Adipocyte (in vitro differentiated cells): ENCODE data around the gene PSMB9.

ENCODE experiments used
- DNase-seq: peaks from one replicate; pipeline ENCODE4 v3.0.0-alpha.2; 2015; ENCODE audit warnings: low read depth
- H3K27me3 ChIP-seq: replicated peaks from 2 replicates; pipeline ENCODE4 v1.7.0; 2013; ENCODE audit warnings: mild to moderate bottlenecking, low read length, moderate library complexity; ENCODE audit not compliant: control insufficient read depth, insufficient read depth
- H3K36me3 ChIP-seq: 2 replicates; pipeline ENCODE4 v1.7.0; 2013; ENCODE audit warnings: low read length, mild to moderate bottlenecking, moderate library complexity; ENCODE audit not compliant: control insufficient read depth, insufficient read depth, severe bottlenecking
- H3K4me1 ChIP-seq: 2 replicates; pipeline ENCODE4 v1.7.0; 2013; ENCODE audit warnings: mild to moderate bottlenecking, low read length, moderate library complexity; ENCODE audit not compliant: control insufficient read depth, insufficient read depth
- H3K4me3 ChIP-seq: 2 replicates; pipeline ENCODE4 v1.7.0; 2013; ENCODE audit warnings: mild to moderate bottlenecking, low read length, moderate library complexity
- H3K9ac ChIP-seq: 2 replicates; pipeline ENCODE4 v1.7.0; 2013; ENCODE audit warnings: mild to moderate bottlenecking, low read length, moderate library complexity
- H3K9me3 ChIP-seq: 2 replicates; pipeline ENCODE4 v1.7.0; 2013; ENCODE audit warnings: mild to moderate bottlenecking, low read length, moderate library complexity; ENCODE audit not compliant: control insufficient read depth

PSMB9 gene

DNA sequence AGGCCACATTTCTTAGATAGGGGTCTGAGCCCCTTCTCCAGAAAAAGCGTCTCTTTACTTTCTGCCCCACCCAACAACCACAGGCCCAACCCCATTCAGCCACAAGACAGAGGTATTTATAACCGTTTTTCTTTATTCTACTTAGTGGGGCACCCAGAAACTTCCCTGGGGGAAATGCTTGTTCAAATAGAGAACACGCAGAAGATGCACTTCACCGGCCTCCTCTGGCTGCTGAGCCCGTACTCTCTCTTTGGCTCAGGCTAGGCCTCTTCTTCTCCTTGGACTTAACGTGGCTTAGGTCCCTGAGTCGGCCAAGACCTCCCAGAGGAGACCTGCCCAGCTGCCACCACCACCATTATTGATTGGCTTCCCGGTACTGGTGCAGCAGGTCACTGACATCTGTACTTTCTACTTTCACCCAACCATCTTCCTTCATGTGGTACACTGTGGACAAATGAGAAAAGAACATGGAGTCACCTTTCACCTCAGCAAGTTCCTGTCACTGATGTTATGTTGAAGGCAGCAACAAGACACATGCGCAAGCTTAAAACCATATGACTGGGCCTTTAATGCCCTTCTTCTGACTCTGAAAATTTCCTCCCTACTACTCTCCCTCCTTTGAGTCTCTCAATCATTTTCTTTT lies 13.3 kb upstream of the PSMB9 start:
- no peaks in the 10 kb centered on the region for H3K9me3 ChIP-seq

GRCh38 chr6:32842021-32842650 lies 11.9 kb upstream of the PSMB9 start:
- Histone ChIP-seq H3K27me3 (no peaks in the 10 kb centered on the region), H3K36me3 (peaks cover 24% of the 10 kb centered on the region), H3K9me3 (no peaks in the 10 kb centered on the region), H3K4me3 (no peak overlapping the region), H3K9ac (no peak overlapping the region), H3K4me1 (peaks cover 12% of the 10 kb centered on the region)
- no peak for DNase-seq

More for the DNA sequence above, 13.3 kb upstream of the PSMB9 start:
- peaks cover 12% of the 10 kb centered on the region for H3K4me1 ChIP-seq
- H3K27me3 ChIP-seq = no peaks in the 10 kb centered on the region
- no peak overlapping the region for H3K9ac ChIP-seq
- H3K36me3 ChIP-seq = peaks cover 12% of the 10 kb centered on the region
- no peak for DNase-seq
- no peak overlapping the region for H3K4me3 ChIP-seq

GRCh38 chr6:32842690-32843089 lies 11.3 kb upstream of the PSMB9 start:
- no peak overlapping the region for H3K9ac ChIP-seq
- H3K4me3 ChIP-seq = peak overlapping the region; percentile 95
- H3K9me3 ChIP-seq = no peaks in the 10 kb centered on the region
- H3K27me3 ChIP-seq = no peaks in the 10 kb centered on the region
- peaks cover 8% of the 10 kb centered on the region for H3K4me1 ChIP-seq
- H3K36me3 ChIP-seq = peaks cover 30% of the 10 kb centered on the region
- DNase-seq = no peak

DNA sequence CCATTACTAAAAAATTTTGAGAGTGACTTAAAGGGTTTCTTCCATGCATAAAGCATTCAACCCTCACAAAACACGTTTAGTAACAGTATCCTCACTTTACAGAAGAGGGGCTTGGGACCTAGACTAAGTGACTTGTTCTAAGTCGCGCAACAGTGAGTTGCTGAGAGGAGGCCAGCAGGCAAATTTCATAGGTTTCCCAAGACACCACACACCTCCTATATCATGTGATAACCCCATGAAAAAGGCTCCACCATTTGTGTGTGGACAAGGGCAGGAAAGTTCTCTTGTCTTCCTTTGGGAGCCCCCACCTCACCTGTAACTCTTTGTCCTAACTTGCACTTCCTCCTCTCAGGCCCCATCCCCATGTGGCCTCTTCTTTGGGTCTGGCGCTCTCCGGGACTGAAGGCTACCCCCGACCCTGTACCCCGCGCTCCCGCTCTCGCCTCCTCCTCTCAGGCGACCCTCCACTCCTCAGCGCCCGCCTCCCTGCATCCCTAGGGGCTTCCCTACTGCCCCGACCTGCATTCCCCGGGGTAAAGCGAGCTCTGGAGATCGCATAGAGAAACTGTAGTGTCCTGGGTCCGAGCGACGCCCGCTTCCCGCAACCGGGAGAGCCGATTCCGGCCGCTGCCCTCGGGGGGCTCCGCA lies 10.5 kb upstream of the PSMB9 start:
- H3K9ac ChIP-seq = peak overlapping the region; percentile 89
- H3K27me3 ChIP-seq = no peaks in the 10 kb centered on the region
- H3K36me3 ChIP-seq = peaks cover 38% of the 10 kb centered on the region
- H3K4me1 ChIP-seq = peaks cover 5% of the 10 kb centered on the region
- no peaks in the 10 kb centered on the region for H3K9me3 ChIP-seq
- H3K4me3 ChIP-seq = peak overlapping the region; percentile 95
- peak; percentile 34 for DNase-seq

GRCh38 chr6:32843979-32844838 lies 9.8 kb upstream of the PSMB9 start, which contains the start of gene PSMB8:
PSMB8 (minus strand) TSS chr6:32844047; CDS start chr6:32843996, 51 bp downstream.
- Histone ChIP-seq H3K4me3 (peak within 1 kb of the TSS; percentile 95), H3K36me3 (peaks cover 45% of the 10 kb centered on the region), H3K27me3 (no peaks in the 10 kb centered on the region), H3K4me1 (peaks cover 5% of the 10 kb centered on the region), H3K9me3 (no peaks in the 10 kb centered on the region), H3K9ac (peak within 1 kb of the TSS; percentile 89)
- DNase-seq = peak; percentile 98

DNA sequence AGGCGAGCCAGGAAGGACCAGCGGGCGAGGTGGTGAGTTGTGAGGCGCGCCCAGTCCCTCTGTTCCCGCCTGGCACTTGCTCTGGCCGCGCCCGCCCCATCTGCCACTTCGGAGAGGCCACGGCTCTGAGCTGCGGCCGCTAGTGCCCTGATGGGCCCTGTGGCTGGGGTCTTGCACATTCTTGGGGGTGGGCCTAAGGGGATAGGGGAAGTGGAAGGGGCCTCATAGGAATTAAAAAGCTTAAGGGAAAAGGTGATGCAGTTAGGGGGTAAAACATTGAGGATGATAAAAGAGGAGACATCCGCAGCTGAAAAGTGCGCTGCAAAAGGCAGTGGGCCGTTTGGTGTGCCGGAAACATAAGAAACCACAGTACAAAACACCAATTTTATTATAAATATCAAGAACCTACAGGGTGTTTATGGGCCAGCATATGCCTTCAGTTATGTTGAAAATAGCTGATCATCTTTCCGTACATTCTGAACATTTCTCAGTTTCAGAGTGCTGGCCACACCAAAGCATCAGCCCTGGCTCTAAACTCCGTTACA lies 9.1 kb upstream of the PSMB9 start:
- Histone ChIP-seq H3K4me1 (peaks cover 5% of the 10 kb centered on the region), H3K36me3 (peaks cover 47% of the 10 kb centered on the region), H3K4me3 (peak overlapping the region; percentile 95), H3K27me3 (no peaks in the 10 kb centered on the region), H3K9ac (peak overlapping the region; percentile 89), H3K9me3 (no peaks in the 10 kb centered on the region)
- no peak for DNase-seq

DNA sequence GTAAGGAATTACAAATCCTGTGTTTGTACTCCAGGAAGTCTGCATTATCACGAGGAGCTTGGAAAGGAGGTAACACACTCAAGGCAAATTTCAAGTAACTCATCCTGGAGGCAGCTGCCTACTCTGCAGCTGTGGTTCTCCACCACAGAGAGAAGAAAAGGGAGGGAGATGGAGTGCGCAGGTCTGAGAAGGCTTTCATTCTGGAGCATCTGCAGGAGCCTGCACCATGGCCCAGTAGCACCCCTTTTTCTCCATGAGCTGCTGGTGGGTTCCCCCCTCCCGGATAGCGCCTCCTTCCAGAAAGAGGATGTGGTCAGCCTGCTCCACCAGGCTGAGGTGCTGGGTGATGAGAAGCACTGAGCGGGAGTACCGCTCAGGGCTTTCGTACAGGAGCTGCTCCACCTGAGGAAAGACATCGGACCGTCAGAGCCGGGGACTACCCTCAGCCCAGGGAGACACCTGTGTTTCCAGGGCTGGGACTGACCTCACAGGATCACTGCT lies 8.6 kb upstream of the PSMB9 start:
- H3K4me3 ChIP-seq = no peak overlapping the region
- H3K9me3 ChIP-seq = no peaks in the 10 kb centered on the region
- H3K4me1 ChIP-seq = peaks cover 5% of the 10 kb centered on the region
- no peak overlapping the region for H3K9ac ChIP-seq
- H3K27me3 ChIP-seq = no peaks in the 10 kb centered on the region
- DNase-seq = no peak
- peaks cover 52% of the 10 kb centered on the region for H3K36me3 ChIP-seq

DNA sequence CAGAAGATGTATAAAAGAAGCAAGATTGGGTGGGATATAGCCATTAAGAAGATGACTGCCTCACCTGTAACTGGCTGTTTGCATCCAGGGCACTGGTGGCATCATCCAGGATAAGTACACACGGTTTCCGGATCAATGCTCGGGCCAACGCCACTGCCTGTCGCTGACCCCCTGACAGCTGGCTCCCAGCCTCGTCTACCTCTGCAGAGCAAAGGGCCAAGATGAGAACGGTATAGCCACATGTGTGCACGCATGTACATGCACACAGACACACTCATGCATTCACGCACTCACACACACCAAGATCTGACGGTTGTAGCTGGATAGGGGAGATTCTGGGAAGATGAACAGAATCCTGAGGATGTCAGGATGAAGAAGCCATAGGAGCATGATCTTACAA lies 7.0 kb upstream of the PSMB9 start:
- no peaks in the 10 kb centered on the region for H3K27me3 ChIP-seq
- peaks cover 57% of the 10 kb centered on the region for H3K36me3 ChIP-seq
- H3K4me3 ChIP-seq = no peak overlapping the region
- H3K9me3 ChIP-seq = no peaks in the 10 kb centered on the region
- peaks cover 8% of the 10 kb centered on the region for H3K4me1 ChIP-seq
- DNase-seq = no peak
- H3K9ac ChIP-seq = no peak overlapping the region

- Histone ChIP-seq H3K9ac (no peak overlapping the region), H3K4me3 (no peak overlapping the region), H3K4me1 (peaks cover 13% of the 10 kb centered on the region), H3K27me3 (no peaks in the 10 kb centered on the region), H3K36me3 (peaks cover 57% of the 10 kb centered on the region), H3K9me3 (no peaks in the 10 kb centered on the region)
- DNase-seq = no peak
Measured at GRCh38 chr6:32847795-32848194, 6.2 kb upstream of the PSMB9 start.

DNA sequence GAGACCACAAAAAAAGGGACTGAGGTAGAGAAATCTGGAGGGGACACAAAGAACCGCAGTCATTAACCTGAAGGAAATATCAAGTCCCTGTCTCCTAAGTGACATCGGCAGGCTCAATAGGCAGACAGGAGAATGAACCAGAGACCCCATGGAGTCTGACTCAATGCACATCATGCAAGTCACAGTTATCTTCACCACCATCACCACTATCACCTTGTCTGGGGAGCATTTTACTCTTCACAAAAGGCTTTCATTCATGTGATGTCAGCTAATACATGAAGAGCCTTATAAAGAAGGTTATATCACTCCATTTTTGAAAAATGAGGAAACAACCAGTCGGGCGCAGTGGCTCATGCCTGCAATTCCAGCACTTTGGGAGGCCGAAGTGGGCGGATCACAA lies 4.9 kb upstream of the PSMB9 start:
- no peak for DNase-seq
- H3K4me3 ChIP-seq = no peak overlapping the region
- H3K9me3 ChIP-seq = no peaks in the 10 kb centered on the region
- no peak overlapping the region for H3K9ac ChIP-seq
- H3K36me3 ChIP-seq = peaks cover 57% of the 10 kb centered on the region
- no peaks in the 10 kb centered on the region for H3K27me3 ChIP-seq
- H3K4me1 ChIP-seq = peaks cover 9% of the 10 kb centered on the region
